Heart right ventricle (tissue), 16 donors: Measurements from ENCODE around the gene COL4A4. TPM values are rescaled to one million over a fixed set of nuclear protein-coding genes. Genes with fewer than 3 reads are reported as not detected.
A peak's percentile ranks its signal among the peaks of the same experiment; 100 is the strongest.

Experiments used
- ATAC-seq, 8 donors: fragments of 200-7000 bp; cut with Tn5 transposase; one replicate each; pipeline ENCODE4 v1.9.1; 2020; ENCODE audit warnings: mild to moderate bottlenecking in 8 of 8, moderate library complexity in 8 of 8, moderate number of reproducible peaks in 1 of 8
- DNase-seq, 2 donors: peaks; one replicate each; pipeline ENCODE4 v3.0.0-alpha.2; 2020
- H3K27ac ChIP-seq, 10 donors: fragments of 200-600 bp; sonication (generic) in 2 of 10; one replicate each; pipeline versions ENCODE4 v1.5.0 to v1.8.0; 2020 to 2022; ENCODE audit warnings: mild to moderate bottlenecking in 3 of 10
- H3K27me3 ChIP-seq, 7 donors: fragments of 200-600 bp; one replicate each; pipeline ENCODE4 v1.8.0; 2021 to 2022; ENCODE audit warnings: mild to moderate bottlenecking in 2 of 7
- H3K36me3 ChIP-seq, 9 donors: fragments of 200-600 bp; sonication (generic) in 1 of 9; one replicate each; pipeline versions ENCODE4 v1.5.0 to v1.8.0; 2020 to 2022; ENCODE audit warnings: mild to moderate bottlenecking in 2 of 9
- H3K4me1 ChIP-seq, 9 donors: fragments of 200-600 bp; sonication (generic) in 1 of 9; one replicate each; pipeline versions ENCODE4 v1.5.0 to v1.8.0; 2020 to 2022; ENCODE audit warnings: mild to moderate bottlenecking in 4 of 9
- H3K4me3 ChIP-seq, 10 donors: fragments of 200-600 bp; sonication (generic) in 2 of 10; one replicate each; pipeline versions ENCODE4 v1.5.0 to v1.8.0; 2020 to 2022; ENCODE audit warnings: mild to moderate bottlenecking in 7 of 10, moderate library complexity in 2 of 10
- H3K9me3 ChIP-seq, 11 donors: fragments of 200-600 bp in 10 of 11; sonication (generic) in 2 of 11; one replicate each; pipeline versions ENCODE4 v1.5.0 to v1.8.0; 2013 to 2022; ENCODE audit warnings: mild to moderate bottlenecking in 2 of 11, control low read depth in 1 of 11, moderate library complexity in 1 of 11
- WGBS, 2 donors: extraction: QIAGEN DNeasy Blood & Tissue Kit; methylation state at CpG; one replicate each; pipeline ENCODE4 v1.1.7; 2013; ENCODE audit warnings: inconsistent platforms in 1 of 2; 5-methylcytosine and 5-hydroxymethylcytosine counted together
- intact Hi-C, 10 donors: fragments of 100-400 bp; cut with DNase I; formaldehyde crosslinking; loops; one replicate each; pipeline versions ENCODE4 v1.11.1 to v1.14.2; 2022
- long read RNA-seq, 3 donors: library from polyadenylated mRNA; unstranded; transcript quantifications; one replicate each; pipeline ENCODE4 v2.0.0, GENCODE V29; 2020 to 2021
- polyA plus RNA-seq, 2 donors: library from polyadenylated mRNA; stranded (reverse); fragments of 200-250 nt; gene quantifications; one replicate each; pipeline ENCODE4 v1.2.3, GENCODE V29; 2013
- total RNA-seq, 10 donors: library from RNA; stranded (reverse); fragmentation: NEBNext Ultra II Directional in 3 of 10; extraction: Animal tissue kit (Norgen Biotek cat#: 25700) in 3 of 10; gene quantifications; one replicate each; pipeline versions ENCODE4 v1.2.1 to v1.2.4, GENCODE V29; 2021 to 2023
- TF ChIP-seq, protein P1 (sequence below), 9 donors: fragments of 200-600 bp; sonication (generic) in 2 of 9; IDR thresholded peaks; one replicate each; pipeline versions ENCODE4 v1.5.0 to v1.8.0; 2021 to 2022; ENCODE audit warnings: antibody characterized with exemption in 9 of 9, mild to moderate bottlenecking in 5 of 9, moderate library complexity in 1 of 9
- donor health status: Arrhythmogenic right ventricular cardiomyopathy.
- donor health status: ischemic (EF 13 %, LVEDD 7.1; RV severe dilation, severe dysfunction).
- donor health status: healthy with polysubstance abuse.
- donor health status: DM: no; HTN: yes; CAD: no.
- donor health status: DM: no; HTN: no; CAD: no.
- donor health status: ischemic (EF 25% LVEDD 6.9; RV normal size, moderate dysfunction).
- donor health status: ischemic (EF 25% LVEDD 5.7; RV mildly dilated, moderate dysfunction).
- donor health status: healthy.
- donor health status: DM: yes; HTN: yes; CAD: no.
- donor health status: Ischemic cardiomyopathy.
- donor health status: ischemic (EF 35%, LVEDD 5.7; RV mildly dilated, moderate dysfunction).
- donor health status: nonischemic (EF 11% LVEDD 7.7; RV severe dilation, severe dysfunction).
- donor health status: DM: yes; HTN: yes; CAD: no.
- donor health status: PGD.
- donor health status: ischemic (EF 29% LVEDD 5.4; RV normal size, mild dysfunction).
- donor health status: nonischemic (EF 23%, LVEDD 6.1; RV moderate dilation, normal function).

Gene COL4A4
- total RNA-seq (10 to 100 TPM in 1 of 10 donors, 1 to 10 TPM in 9; 2.2 to 11.4 (median 4.4) TPM), polyA plus RNA-seq (1 to 10 TPM in 1 of 2 donors, under 1 TPM in 1; 0.84 to 3.9 TPM)
- long read RNA-seq, donor 1, partial matches to known transcripts: 4 of 8 reads
- long read RNA-seq, donor 1, other reads (novel, unspliced or antisense): 4 of 8 reads
- long read RNA-seq, donor 2, partial matches to known transcripts: 9 of 24 reads
- long read RNA-seq, donor 2, other reads (novel, unspliced or antisense): 15 of 24 reads
- long read RNA-seq, donor 3, partial matches to known transcripts: 5 of 19 reads
- long read RNA-seq, donor 3, other reads (novel, unspliced or antisense): 14 of 19 reads

DNA sequence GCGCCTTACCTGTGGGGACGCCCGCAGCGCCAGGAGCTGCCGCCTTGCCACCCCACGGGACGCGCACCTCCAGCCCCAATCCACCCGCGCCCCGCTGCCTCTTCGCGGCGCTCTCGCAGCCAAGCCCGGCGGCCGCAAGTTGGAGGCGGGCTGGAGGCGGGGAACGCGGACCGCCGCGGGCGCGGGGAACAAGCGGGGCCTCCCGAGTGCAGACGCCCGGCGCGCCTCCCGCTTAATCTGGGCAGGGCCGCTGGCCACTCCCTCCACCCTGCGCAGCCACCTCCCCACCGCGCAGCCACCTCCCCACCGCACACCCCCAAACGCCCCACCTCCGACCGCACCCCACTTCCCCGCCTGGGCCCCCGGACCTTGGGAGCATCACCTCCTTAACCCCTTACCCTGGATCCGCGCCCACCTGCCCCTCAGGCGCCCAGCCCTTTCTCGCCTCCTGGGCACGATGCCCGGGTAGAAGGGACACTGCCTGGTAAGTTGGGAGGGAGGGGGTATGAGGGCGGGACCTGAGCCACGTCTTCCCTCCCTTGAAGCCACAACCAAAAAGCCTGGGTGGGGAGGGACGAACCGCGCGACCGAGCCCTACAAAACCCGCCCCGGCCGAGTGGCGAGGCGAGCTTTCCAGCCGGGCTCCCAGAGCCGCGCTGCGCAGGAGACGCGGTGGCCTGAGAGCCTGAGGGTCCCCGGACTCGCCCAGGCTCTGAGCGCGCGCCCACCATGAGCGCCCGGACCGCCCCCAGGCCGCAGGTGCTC lies at the start of gene COL4A4, which contains the start of gene COL4A3:
COL4A4 (minus strand) TSS at position 208 of the 765 bp plus-strand sequence. CDS start 16,722 bp downstream, outside the sequence.
COL4A3 (plus strand) TSS at position 627 of the 765 bp plus-strand sequence; CDS start at position 730, 103 bp downstream.
- Histone ChIP-seq H3K27me3 (peaks cover 0 to 36% (median 10%) of the 10 kb centered on the region in 7 donors), H3K27ac (peak within 1 kb of the TSS; percentile 60 to 88 (median 76)), H3K9me3 (peaks cover 0 to 6% (median 0%) of the 10 kb centered on the region in 11 donors), H3K4me1 (peaks cover 0 to 25% (median 3%) of the 10 kb centered on the region in 9 donors), H3K4me3 (peak within 1 kb of the TSS; percentile 64 to 83 (median 72)), H3K36me3 (no peaks in the 10 kb centered on the region)
- TF ChIP-seq, protein P1, sequence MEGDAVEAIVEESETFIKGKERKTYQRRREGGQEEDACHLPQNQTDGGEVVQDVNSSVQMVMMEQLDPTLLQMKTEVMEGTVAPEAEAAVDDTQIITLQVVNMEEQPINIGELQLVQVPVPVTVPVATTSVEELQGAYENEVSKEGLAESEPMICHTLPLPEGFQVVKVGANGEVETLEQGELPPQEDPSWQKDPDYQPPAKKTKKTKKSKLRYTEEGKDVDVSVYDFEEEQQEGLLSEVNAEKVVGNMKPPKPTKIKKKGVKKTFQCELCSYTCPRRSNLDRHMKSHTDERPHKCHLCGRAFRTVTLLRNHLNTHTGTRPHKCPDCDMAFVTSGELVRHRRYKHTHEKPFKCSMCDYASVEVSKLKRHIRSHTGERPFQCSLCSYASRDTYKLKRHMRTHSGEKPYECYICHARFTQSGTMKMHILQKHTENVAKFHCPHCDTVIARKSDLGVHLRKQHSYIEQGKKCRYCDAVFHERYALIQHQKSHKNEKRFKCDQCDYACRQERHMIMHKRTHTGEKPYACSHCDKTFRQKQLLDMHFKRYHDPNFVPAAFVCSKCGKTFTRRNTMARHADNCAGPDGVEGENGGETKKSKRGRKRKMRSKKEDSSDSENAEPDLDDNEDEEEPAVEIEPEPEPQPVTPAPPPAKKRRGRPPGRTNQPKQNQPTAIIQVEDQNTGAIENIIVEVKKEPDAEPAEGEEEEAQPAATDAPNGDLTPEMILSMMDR (IDR thresholded peaks at IDR 0.05): peak in 2 of 9 donors; percentile 5 to 15
- intact Hi-C loops: no loop called here
- WGBS, 2 donors: 1% methylated on average over 74 to 77 of the region's 77 CpGs
- peak; percentile 69 for DNase-seq
- ATAC-seq: peak; percentile 89 to 94 (median 92)

DNA sequence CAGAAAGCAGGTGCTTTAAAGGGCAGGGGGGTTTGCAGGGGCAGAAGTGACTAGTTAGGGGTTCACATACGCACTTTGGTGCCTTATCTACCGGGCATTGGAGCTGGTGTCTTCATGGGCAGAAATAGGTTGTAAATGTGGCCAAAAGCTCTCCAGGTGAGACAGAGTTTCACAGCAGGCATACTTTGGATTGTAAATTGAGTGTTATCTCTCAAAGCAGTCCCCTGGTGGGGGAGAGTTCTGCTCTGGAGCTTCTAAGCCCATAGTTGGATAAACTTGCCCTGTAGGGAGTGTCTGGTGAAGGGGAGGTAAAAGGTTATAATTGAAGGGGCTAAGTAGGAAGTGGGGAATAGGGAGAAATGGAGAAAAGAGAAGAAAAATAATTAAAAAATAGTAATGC lies 43.6 kb upstream of the COL4A4 start:
- H3K36me3 ChIP-seq: no peaks in the 10 kb centered on the region
- no peaks in the 10 kb centered on the region for H3K9me3 ChIP-seq
- no peak overlapping the region for H3K27ac ChIP-seq
- 78 to 81% methylated on average over 2 of the region's 2 CpGs for WGBS, 2 donors
- ATAC-seq: no peak
- no peaks in the 10 kb centered on the region for H3K27me3 ChIP-seq
- no peak for DNase-seq
- no peak overlapping the region for H3K4me3 ChIP-seq
- H3K4me1 ChIP-seq: peaks cover 0 to 4% (median 0%) of the 10 kb centered on the region in 9 donors
- intact Hi-C loops: no loop called here
- TF ChIP-seq, protein P1 (IDR thresholded peaks at IDR 0.05): no peak

DNA sequence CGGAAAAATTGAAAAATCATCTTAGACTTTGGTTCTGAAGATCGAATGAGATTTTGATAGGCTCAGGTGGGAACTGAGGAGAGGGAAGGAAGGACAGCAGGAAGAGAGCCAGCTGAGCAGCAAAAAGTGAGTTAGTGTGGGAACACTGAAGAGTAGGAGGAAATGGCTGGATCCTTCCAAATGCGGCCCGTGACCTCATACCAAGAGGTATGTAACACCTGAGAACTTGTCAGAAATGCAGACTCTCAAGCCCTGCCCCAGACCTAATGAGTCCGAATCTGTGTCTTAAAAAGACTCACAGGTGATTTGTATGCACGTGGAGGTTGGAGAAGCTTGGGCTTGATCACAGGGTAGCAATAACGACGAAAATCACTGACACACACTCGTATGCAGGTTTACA lies 42.4 kb upstream of the COL4A4 start:
- ATAC-seq (no peak), DNase-seq (no peak)
- H3K9me3 ChIP-seq: no peaks in the 10 kb centered on the region
- H3K36me3 ChIP-seq: no peaks in the 10 kb centered on the region
- H3K27ac ChIP-seq: no peak overlapping the region
- H3K27me3 ChIP-seq: no peaks in the 10 kb centered on the region
- H3K4me3 ChIP-seq: no peak overlapping the region
- TF ChIP-seq, protein P1 (IDR thresholded peaks at IDR 0.05): no peak
- intact Hi-C loops: no loop called here
- 87% methylated on average over 9 of the region's 9 CpGs for WGBS, 2 donors
- H3K4me1 ChIP-seq: no peaks in the 10 kb centered on the region

DNA sequence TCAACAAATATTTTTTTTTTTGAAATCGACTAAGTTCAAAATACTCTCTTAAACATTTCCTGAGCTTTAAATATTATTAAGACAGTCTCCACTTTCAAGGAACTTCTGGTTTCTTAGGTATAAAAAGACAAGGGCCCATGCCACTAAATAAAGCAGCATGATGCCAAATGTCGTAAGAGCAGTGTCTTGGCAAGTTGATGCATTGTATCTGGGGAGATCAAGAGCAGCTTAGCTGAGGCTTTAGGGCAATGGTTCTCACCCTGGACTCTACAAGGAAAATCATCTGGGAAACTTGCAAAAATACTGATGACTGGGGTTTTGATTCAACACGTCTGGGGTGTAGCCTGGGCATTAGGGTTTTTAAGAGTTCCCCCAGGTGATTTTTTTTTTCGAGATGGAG lies 41.7 kb upstream of the COL4A4 start:
- H3K9me3 ChIP-seq: no peaks in the 10 kb centered on the region
- H3K36me3 ChIP-seq: no peaks in the 10 kb centered on the region
- H3K4me1 ChIP-seq: no peaks in the 10 kb centered on the region
- DNase-seq: no peak
- H3K27me3 ChIP-seq: no peaks in the 10 kb centered on the region
- TF ChIP-seq, protein P1 (IDR thresholded peaks at IDR 0.05): no peak
- 77 to 78% methylated on average over 4 of the region's 4 CpGs for WGBS, 2 donors
- no peak overlapping the region for H3K4me3 ChIP-seq
- intact Hi-C loops: no loop called here
- no peak overlapping the region for H3K27ac ChIP-seq
- no peak for ATAC-seq
